OCI-LY1 (cell line): ENCODE data around the gene INPP5B.

Experiments used
- H2AFZ ChIP-seq: fragments of 200-600 bp; sonication (generic), shearing (Covaris generic); 2 replicates; pipeline ENCODE4 v1.6.0; 2014; ENCODE audit warnings: antibody characterized with exemption, mild to moderate bottlenecking, low read length
- H3F3A ChIP-seq: fragments of 200-600 bp; sonication (generic), shearing (Covaris generic); 2 replicates; pipeline ENCODE4 v1.6.0; 2014; ENCODE audit warnings: mild to moderate bottlenecking, antibody characterized with exemption, low read length, moderate library complexity; ENCODE audit not compliant: insufficient read depth
- H3K27ac ChIP-seq: fragments of 200-600 bp; sonication (generic); 2 replicates; pipeline ENCODE4 v1.5.1; 2014; ENCODE audit warnings: low read length, mixed run types, mild to moderate bottlenecking, low read depth; ENCODE audit not compliant: poor library complexity, severe bottlenecking
- H3K27me3 ChIP-seq: fragments of 200-600 bp; sonication (generic); 2 replicates; pipeline ENCODE4 v1.6.0; 2014; ENCODE audit warnings: antibody characterized with exemption, mild to moderate bottlenecking, low read length, moderate library complexity; ENCODE audit not compliant: insufficient read depth
- H3K36me3 ChIP-seq: fragments of 200-600 bp; sonication (generic); 2 replicates; pipeline ENCODE4 v1.6.1; 2014; ENCODE audit warnings: mild to moderate bottlenecking, antibody characterized with exemption, low read length, moderate library complexity, mixed read lengths; ENCODE audit not compliant: insufficient read depth
- H3K4me1 ChIP-seq: fragments of 200-600 bp; sonication (generic); 2 replicates; pipeline ENCODE4 v1.5.1; 2014; ENCODE audit warnings: mild to moderate bottlenecking, low read length, moderate library complexity; ENCODE audit not compliant: insufficient read depth, severe bottlenecking
- H3K4me2 ChIP-seq: fragments of 200-600 bp; sonication (generic), shearing (Covaris generic); 2 replicates; pipeline ENCODE4 v1.6.1; 2014; ENCODE audit warnings: low read length
- H3K4me3 ChIP-seq: fragments of 200-600 bp; sonication (generic); 2 replicates; pipeline ENCODE4 v1.5.1; 2014; ENCODE audit warnings: low read length, low read depth, mild to moderate bottlenecking, mixed read lengths; ENCODE audit not compliant: poor library complexity, severe bottlenecking
- H3K79me2 ChIP-seq: fragments of 200-600 bp; shearing (Covaris generic); 2 replicates; pipeline ENCODE4 v1.6.1; 2016; ENCODE audit warnings: mixed run types, low read length, mixed read lengths; ENCODE audit not compliant: insufficient read depth
- H3K9ac ChIP-seq: fragments of 200-600 bp; sonication (generic), shearing (Covaris generic); 2 replicates; pipeline ENCODE4 v1.6.1; 2014; ENCODE audit warnings: mild to moderate bottlenecking, low read length, mixed read lengths
- H3K9me2 ChIP-seq: fragments of 200-600 bp; sonication (generic), shearing (Covaris generic); 2 replicates; pipeline ENCODE4 v1.6.1; 2014; ENCODE audit warnings: low read depth, mild to moderate bottlenecking, low read length, mixed read lengths
- H3K9me3 ChIP-seq: fragments of 200-600 bp; shearing (Covaris generic); 2 replicates; pipeline ENCODE4 v1.6.1; 2014; ENCODE audit warnings: low read length, mixed read lengths
- H4K20me1 ChIP-seq: fragments of 200-600 bp; sonication (generic), shearing (Covaris generic); 2 replicates; pipeline ENCODE4 v1.6.0; 2016; ENCODE audit warnings: mild to moderate bottlenecking, low read length; ENCODE audit not compliant: insufficient read depth
- EZH2 ChIP-seq: fragments of 200-600 bp; sonication (generic), shearing (Covaris generic); IDR thresholded peaks from 2 replicates; pipeline ENCODE4 v1.8.0; 2017; ENCODE audit warnings: borderline replicate concordance, mixed run types, mild to moderate bottlenecking, antibody characterized with exemption, low read length, moderate library complexity, mixed read lengths
- TF ChIP-seq, protein P1 (sequence below): fragments of 200-600 bp; sonication (generic), shearing (Covaris generic); IDR thresholded peaks from 2 replicates; pipeline ENCODE4 v1.5.1; 2017; ENCODE audit warnings: mild to moderate bottlenecking, antibody characterized with exemption, low read length, moderate library complexity, mixed read lengths

The INPP5B gene

DNA sequence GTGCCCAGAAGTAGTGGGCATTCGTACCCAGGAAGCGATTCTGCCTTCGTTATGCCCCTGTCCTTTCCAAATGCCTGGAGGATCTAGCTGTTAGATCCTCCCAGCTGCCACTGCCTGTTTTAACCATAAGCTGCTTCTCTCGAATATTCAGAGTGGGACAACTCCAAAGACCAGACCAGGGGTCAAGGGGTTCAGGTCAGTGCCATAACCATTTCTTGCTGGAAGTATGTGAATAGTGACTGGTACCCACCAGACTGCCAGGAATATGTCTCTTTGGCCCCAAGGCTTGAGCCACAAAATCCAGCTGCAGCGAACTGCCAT lies 86.5 kb downstream of the INPP5B start:
- H3K79me2 ChIP-seq = peaks cover 19% of the 10 kb centered on the region
- H3K9ac ChIP-seq = peak overlapping the region; percentile 90; the same call in 1 of the 2 replicates
- H3K4me3 ChIP-seq = peak overlapping the region; percentile 97
- H2AFZ ChIP-seq = no peak overlapping the region
- no peaks in the 10 kb centered on the region for H3K9me3 ChIP-seq
- no peaks in the 10 kb centered on the region for H3K27me3 ChIP-seq
- TF ChIP-seq, protein P1, sequence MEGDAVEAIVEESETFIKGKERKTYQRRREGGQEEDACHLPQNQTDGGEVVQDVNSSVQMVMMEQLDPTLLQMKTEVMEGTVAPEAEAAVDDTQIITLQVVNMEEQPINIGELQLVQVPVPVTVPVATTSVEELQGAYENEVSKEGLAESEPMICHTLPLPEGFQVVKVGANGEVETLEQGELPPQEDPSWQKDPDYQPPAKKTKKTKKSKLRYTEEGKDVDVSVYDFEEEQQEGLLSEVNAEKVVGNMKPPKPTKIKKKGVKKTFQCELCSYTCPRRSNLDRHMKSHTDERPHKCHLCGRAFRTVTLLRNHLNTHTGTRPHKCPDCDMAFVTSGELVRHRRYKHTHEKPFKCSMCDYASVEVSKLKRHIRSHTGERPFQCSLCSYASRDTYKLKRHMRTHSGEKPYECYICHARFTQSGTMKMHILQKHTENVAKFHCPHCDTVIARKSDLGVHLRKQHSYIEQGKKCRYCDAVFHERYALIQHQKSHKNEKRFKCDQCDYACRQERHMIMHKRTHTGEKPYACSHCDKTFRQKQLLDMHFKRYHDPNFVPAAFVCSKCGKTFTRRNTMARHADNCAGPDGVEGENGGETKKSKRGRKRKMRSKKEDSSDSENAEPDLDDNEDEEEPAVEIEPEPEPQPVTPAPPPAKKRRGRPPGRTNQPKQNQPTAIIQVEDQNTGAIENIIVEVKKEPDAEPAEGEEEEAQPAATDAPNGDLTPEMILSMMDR = no peak
- TF ChIP-seq EZH2 = no peak
- peak overlapping the region; percentile 59 for H3K27ac ChIP-seq
- no peaks in the 10 kb centered on the region for H3F3A ChIP-seq
- H3K9me2 ChIP-seq = no peaks in the 10 kb centered on the region
- peaks cover 39% of the 10 kb centered on the region for H3K36me3 ChIP-seq
- peak overlapping the region; percentile 71 for H3K4me2 ChIP-seq
- H4K20me1 ChIP-seq = no peaks in the 10 kb centered on the region
- peaks cover 16% of the 10 kb centered on the region for H3K4me1 ChIP-seq

DNA sequence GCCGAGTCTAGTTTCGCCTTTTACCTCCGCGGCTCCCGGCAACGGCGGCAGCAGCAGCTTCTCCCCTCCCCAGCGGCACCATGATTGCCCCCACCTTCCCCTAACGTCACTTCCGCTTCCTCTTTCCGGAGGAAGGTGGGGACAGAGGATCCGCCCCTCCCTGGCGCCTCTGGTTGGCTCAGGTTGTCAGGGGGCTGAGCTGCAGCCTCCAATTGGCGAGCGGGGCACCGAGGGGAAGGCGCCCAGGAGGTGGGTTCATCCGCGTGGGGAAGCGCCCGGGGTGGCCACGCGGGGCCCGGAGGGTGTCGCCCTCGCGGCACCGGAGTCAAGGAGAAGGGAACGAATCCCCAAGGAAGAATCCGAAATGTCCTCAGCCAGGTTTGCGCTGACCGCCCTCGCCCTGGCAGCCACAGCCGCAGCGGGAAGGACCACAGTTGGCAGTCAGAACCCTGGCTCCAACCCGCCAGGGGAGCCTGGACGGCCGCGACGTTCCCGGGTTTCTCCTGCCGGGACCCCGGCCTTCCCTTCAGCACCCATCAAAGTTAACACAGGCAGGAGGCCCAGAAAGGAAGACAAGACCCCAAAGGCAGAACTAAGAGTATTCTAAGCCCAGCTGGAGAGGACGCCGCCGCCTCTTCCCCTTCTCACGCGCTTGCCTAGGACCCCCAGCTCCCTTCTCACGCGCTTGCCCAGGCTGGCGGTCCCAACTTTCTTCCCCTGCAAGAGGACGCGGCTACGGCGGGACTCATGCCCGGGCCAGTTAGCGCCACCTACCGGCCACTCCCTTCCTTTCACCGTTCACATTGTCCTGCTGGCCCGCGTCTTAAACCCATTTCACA lies 87.1 kb downstream of the INPP5B start, which contains the start of gene MTF1:
Gene MTF1, minus strand, starts transcription at position 86 of the 839 bp plus-strand sequence. CDS start 1,934 bp downstream, outside the sequence.
- Histone ChIP-seq H3K27me3 (no peaks in the 10 kb centered on the region), H3K36me3 (peaks cover 38% of the 10 kb centered on the region), H3K4me1 (peaks cover 16% of the 10 kb centered on the region), H3K79me2 (peaks cover 19% of the 10 kb centered on the region), H3K4me2 (peak within 1 kb of the TSS; percentile 96), H4K20me1 (no peaks in the 10 kb centered on the region), H3K9me3 (no peaks in the 10 kb centered on the region), H2AFZ (no peak within 1 kb of the TSS), H3F3A (no peaks in the 10 kb centered on the region), H3K9ac (peak within 1 kb of the TSS; percentile 90), H3K9me2 (no peaks in the 10 kb centered on the region), H3K4me3 (peak within 1 kb of the TSS; percentile 97), H3K27ac (peak within 1 kb of the TSS; percentile 59)
- TF ChIP-seq, protein P1 = peak; percentile 86
- TF ChIP-seq EZH2 = no peak

DNA sequence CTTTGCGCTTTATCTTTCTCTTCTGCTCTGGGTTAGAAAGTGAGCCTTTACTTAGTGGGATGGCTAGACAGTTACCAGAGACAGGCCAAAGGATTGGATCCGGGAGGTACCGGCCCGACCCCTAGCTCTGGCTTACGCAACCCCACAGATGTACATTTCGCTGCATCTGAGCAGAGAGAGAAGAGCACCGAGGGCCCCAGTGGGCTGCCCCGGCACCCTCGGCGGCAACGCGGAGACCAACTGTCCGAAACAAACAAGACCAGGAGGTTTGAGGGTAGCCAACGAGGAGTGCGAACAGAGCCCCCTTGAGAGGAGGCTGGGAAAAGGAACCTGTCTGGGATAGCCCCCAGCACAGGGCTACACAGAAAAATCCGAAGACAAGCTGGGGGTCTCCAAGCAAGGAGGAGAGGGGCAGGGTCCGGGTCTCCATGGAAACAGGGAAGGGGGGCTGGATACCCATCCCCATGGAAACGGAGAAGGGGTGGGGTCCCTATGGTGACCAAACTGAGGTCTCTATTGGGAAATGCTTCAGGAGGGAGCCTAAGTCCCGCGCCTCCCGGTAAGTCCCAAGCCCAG lies 87.8 kb downstream of the INPP5B start:
- Histone ChIP-seq H3K79me2 (peaks cover 19% of the 10 kb centered on the region), H3K4me3 (peak overlapping the region; percentile 97), H3K36me3 (peaks cover 37% of the 10 kb centered on the region), H3K9me2 (no peaks in the 10 kb centered on the region), H2AFZ (no peak overlapping the region), H3K4me1 (peaks cover 16% of the 10 kb centered on the region), H3K4me2 (peak overlapping the region; percentile 96), H3F3A (no peaks in the 10 kb centered on the region), H3K9me3 (no peaks in the 10 kb centered on the region), H3K9ac (peak overlapping the region; percentile 90), H3K27me3 (no peaks in the 10 kb centered on the region), H3K27ac (no peak overlapping the region), H4K20me1 (no peaks in the 10 kb centered on the region)
- TF ChIP-seq, protein P1 = no peak
- TF ChIP-seq EZH2 = no peak
